NCI-H2196 (cell line): ENCODE data around the gene AGBL1.

Experiments used
- DNase-seq: peaks from one replicate; lab custom pipeline; 2025; ENCODE audit not compliant: unreplicated experiment; lab: John Stamatoyannopoulos, UW

AGBL1 gene

GRCh38 chr15:86630946-86631345 is 551.3 kb downstream of the AGBL1 start:
- no peak for DNase-seq

GRCh38 chr15:86634146-86634545 is 554.5 kb downstream of the AGBL1 start:
- DNase-seq = no peak

- DNase-seq = no peak
Observed at GRCh38 chr15:86634992-86635638, 555.4 kb downstream of the AGBL1 start.

GRCh38 chr15:86644339-86644738 is 564.7 kb downstream of the AGBL1 start:
- no peak for DNase-seq

GRCh38 chr15:86645925-86646500 is 566.3 kb downstream of the AGBL1 start:
- DNase-seq = no peak

GRCh38 chr15:86647810-86648440 is 568.3 kb downstream of the AGBL1 start:
- no peak for DNase-seq

GRCh38 chr15:86649277-86649676 is 569.6 kb downstream of the AGBL1 start:
- DNase-seq = no peak

- no peak for DNase-seq
Observed at GRCh38 chr15:86650094-86650493, 570.4 kb downstream of the AGBL1 start.

GRCh38 chr15:86653344-86654197 is 573.9 kb downstream of the AGBL1 start:
- DNase-seq = no peak

- DNase-seq = no peak
Observed at GRCh38 chr15:86654501-86654900, 574.8 kb downstream of the AGBL1 start.

- DNase-seq = no peak
Observed at GRCh38 chr15:86657305-86657704, 577.6 kb downstream of the AGBL1 start.

- no peak for DNase-seq
Observed at GRCh38 chr15:86659724-86660411, 580.2 kb downstream of the AGBL1 start.

GRCh38 chr15:86661580-86661979 is 581.9 kb downstream of the AGBL1 start:
- DNase-seq = no peak

- no peak for DNase-seq
Observed at GRCh38 chr15:86663304-86663703, 583.6 kb downstream of the AGBL1 start.

GRCh38 chr15:86663979-86664378 is 584.3 kb downstream of the AGBL1 start:
- no peak for DNase-seq

GRCh38 chr15:86664581-86664980 is 584.9 kb downstream of the AGBL1 start:
- DNase-seq = no peak

GRCh38 chr15:86676002-86676401 is 596.3 kb downstream of the AGBL1 start:
- DNase-seq = no peak

GRCh38 chr15:86677278-86677677 is 597.6 kb downstream of the AGBL1 start:
- no peak for DNase-seq

- no peak for DNase-seq
Observed at GRCh38 chr15:86685263-86685662, 605.6 kb downstream of the AGBL1 start.

GRCh38 chr15:86689006-86689405 is 609.3 kb downstream of the AGBL1 start:
- no peak for DNase-seq

GRCh38 chr15:86690566-86690965 is 610.9 kb downstream of the AGBL1 start:
- DNase-seq = no peak
